Mucosa of rectum (tissue), 2 donors: ENCODE results near the gene DCLK1.
"Not testable (repeated sequence)": the region's sequence is repeated elsewhere in the genome, so short reads cannot be mapped to it uniquely, and the experiment has no call there.

ENCODE experiments used
- H3K27ac ChIP-seq, 2 donors: one replicate each; pipeline ENCODE4 v1.7.0; 2013; ENCODE audit warnings: inconsistent platforms in 2 of 2, low read depth in 2 of 2, low read length in 2 of 2
- H3K27me3 ChIP-seq, 2 donors: one replicate each; pipeline ENCODE4 v1.7.0; 2013; ENCODE audit warnings: low read length in 2 of 2; ENCODE audit not compliant: control insufficient read depth in 2 of 2, insufficient read depth in 2 of 2
- H3K36me3 ChIP-seq, 2 donors: one replicate each; pipeline ENCODE4 v1.7.0; 2013; ENCODE audit warnings: low read length in 2 of 2; ENCODE audit not compliant: control insufficient read depth in 2 of 2, insufficient read depth in 2 of 2
- H3K4me1 ChIP-seq, 2 donors: one replicate each; pipeline ENCODE4 v1.7.0; 2013; ENCODE audit warnings: low read length in 2 of 2, mild to moderate bottlenecking in 1 of 2; ENCODE audit not compliant: control insufficient read depth in 2 of 2, insufficient read depth in 2 of 2
- H3K4me3 ChIP-seq, 2 donors: one replicate each; pipeline ENCODE4 v1.7.0; 2013; ENCODE audit warnings: low read length in 2 of 2
- H3K9ac ChIP-seq, 2 donors: one replicate each; pipeline ENCODE4 v1.7.0; 2013; ENCODE audit warnings: low read length in 2 of 2, low read depth in 1 of 2, mild to moderate bottlenecking in 1 of 2
- H3K9me3 ChIP-seq, 2 donors: one replicate each; pipeline ENCODE4 v1.7.0; 2013; ENCODE audit warnings: low read length in 2 of 2; ENCODE audit not compliant: control insufficient read depth in 2 of 2
- donor health status: healthy.
- donor health status: Normal muscosa, but diverticular disease.

Gene DCLK1

GRCh38 chr13:35995136-35995535, 136.0 kb downstream of the DCLK1 start:
- Histone ChIP-seq H3K36me3 (no peaks in the 10 kb centered on the region), H3K4me1 (no peaks in the 10 kb centered on the region), H3K4me3 (no peak overlapping the region), H3K9me3 (no peaks in the 10 kb centered on the region), H3K27ac (no peak overlapping the region), H3K27me3 (no peaks in the 10 kb centered on the region), H3K9ac (no peak overlapping the region)

DNA sequence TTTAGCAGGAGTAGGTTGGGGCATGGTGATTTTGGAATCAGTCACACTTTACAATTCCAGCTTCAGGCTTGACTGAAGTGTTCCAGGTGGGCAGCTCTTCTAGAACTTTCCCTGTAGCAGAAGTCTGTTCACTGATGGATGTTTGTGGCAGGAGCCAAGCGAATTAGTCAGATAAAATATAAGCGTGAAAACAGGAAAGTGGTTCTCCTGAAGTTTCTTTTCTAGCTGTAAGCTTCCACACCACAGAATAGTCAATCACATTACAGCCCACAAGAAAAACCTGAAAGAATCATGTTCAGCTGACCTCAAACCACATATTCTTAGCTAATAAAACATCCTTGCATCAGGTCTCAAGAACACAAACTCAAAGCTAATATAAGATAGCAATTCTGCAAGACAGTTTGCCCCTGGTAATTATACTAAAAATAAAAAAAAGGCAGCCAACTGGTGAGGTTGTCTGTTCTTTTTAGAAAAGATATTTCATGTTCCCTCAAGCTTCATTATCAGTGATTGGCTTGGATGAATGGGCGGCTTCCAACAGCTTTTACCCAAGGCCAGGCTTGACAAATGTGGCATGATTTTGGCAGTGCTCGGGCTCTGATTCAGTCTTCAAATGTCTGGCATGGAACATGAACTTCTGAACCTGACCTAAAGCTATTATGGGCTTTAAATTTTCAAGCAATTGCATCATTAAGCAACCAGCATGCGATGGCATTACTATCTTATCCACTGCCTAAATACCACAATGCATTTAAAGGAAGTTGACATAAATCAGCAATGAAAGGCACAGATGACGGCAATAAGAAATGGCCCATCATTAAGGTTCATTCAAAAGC, 136.8 kb downstream of the DCLK1 start:
- H3K9ac ChIP-seq: no peak overlapping the region
- H3K27me3 ChIP-seq: no peaks in the 10 kb centered on the region
- no peaks in the 10 kb centered on the region for H3K4me1 ChIP-seq
- H3K9me3 ChIP-seq: no peaks in the 10 kb centered on the region
- no peak overlapping the region for H3K27ac ChIP-seq
- H3K4me3 ChIP-seq: no peak overlapping the region
- no peaks in the 10 kb centered on the region for H3K36me3 ChIP-seq

GRCh38 chr13:35993686-35994085, 137.5 kb downstream of the DCLK1 start:
- no peak overlapping the region for H3K4me3 ChIP-seq
- H3K9me3 ChIP-seq: no peaks in the 10 kb centered on the region
- H3K9ac ChIP-seq: no peak overlapping the region
- H3K27me3 ChIP-seq: no peaks in the 10 kb centered on the region
- no peaks in the 10 kb centered on the region for H3K36me3 ChIP-seq
- no peaks in the 10 kb centered on the region for H3K4me1 ChIP-seq
- H3K27ac ChIP-seq: no peak overlapping the region

- Histone ChIP-seq H3K27ac (no peak overlapping the region), H3K9ac (no peak overlapping the region)
Measured at GRCh38 chr13:35992964-35993363, 138.2 kb downstream of the DCLK1 start.

DNA sequence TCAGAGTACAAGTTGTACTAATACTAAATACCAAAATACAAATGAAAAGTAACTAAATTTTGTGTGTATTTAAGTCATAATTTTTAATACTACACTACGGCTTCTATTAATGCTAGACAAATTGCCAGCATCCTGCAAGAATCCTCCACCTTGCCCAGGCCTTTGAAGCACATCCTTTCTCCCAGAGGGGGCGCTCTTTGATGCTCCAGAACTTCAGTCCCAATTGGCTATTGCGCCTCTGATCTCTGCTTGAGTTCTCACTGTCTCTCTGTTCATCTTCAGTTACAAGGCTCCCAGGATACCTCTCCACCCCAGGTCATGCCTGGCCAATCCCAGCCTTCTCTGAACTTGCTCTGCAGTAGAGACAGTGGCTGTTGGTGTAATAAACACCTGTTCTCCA, 141.0 kb downstream of the DCLK1 start:
- Histone ChIP-seq H3K9me3 (no peaks in the 10 kb centered on the region), H3K27me3 (no peaks in the 10 kb centered on the region), H3K9ac (no peak overlapping the region), H3K4me1 (no peaks in the 10 kb centered on the region), H3K4me3 (no peak overlapping the region), H3K27ac (no peak overlapping the region), H3K36me3 (no peaks in the 10 kb centered on the region)

More at GRCh38 chr13:35992964-35993363, 138.2 kb downstream of the DCLK1 start:
- Histone ChIP-seq H3K4me1 (no peaks in the 10 kb centered on the region), H3K9me3 (no peaks in the 10 kb centered on the region), H3K4me3 (no peak overlapping the region), H3K27me3 (no peaks in the 10 kb centered on the region), H3K36me3 (no peaks in the 10 kb centered on the region)

DNA sequence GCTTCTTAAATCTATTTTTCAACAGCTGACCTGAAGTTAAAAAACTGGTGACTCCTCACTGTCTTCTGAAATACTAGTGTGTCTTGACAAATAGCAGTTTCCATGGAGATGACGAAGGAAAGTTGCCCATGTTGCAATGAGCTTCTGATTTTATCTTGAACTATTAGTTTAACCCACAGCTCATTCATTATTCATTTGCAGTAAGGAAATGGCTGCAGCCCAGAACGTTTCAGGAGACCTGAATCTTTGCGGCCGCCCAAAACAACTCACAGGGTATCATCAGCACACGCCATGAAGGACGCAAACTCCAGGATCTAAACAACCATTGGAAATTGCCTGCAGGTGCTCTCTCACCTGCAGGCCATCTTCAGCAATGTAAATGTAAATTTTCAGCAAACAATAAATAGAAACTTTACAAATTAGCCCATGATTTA, 142.5 kb downstream of the DCLK1 start:
- no peak overlapping the region for H3K27ac ChIP-seq

DNA sequence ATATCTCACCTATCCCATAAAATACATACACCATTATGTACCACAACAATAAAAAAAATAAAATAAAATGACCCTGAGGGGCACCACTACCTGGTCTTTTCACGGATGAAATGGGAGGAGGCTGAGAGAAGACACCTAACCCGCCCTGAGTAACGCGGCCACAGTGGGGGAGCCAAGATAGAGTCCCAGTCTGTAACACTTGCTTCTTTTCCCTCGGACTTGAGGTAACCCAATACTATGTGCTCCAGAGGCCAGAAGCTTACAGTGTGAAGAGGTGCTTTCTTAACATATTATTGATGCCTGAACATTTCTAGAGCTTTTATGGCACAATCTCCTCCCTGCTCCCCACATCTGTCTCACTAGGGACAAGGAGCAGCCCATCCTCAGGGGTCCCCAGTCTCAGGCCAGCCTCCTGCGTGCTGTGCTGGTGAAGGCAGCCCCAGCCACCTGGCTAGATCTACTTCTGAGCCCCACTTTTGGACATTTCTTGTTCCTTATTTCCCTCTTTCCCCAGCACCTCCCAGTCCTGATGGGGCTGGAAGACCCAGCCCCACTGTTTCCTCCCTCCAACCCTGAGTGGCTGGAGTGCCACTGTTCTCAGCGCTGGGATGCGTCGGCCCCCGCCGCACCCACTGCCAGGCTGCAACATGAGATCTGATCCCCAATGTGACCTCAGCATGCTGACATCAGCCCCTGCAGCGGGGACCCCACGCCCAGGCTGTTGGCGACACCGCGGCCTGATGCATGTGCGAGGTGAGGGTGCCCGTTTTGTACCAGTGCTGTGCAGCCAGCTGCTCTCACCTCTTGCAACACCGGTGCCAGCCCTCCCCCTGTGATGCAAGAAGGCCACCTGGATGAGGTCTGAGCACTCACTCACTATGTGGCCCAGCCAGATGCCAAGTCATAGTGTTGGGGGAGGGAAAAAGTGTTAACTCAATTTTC, 143.3 kb downstream of the DCLK1 start:
- H3K4me1 ChIP-seq: no peaks in the 10 kb centered on the region
- no peak overlapping the region for H3K27ac ChIP-seq
- H3K9me3 ChIP-seq: no peaks in the 10 kb centered on the region
- no peaks in the 10 kb centered on the region for H3K36me3 ChIP-seq
- no peak overlapping the region for H3K4me3 ChIP-seq
- no peaks in the 10 kb centered on the region for H3K27me3 ChIP-seq
- no peak overlapping the region for H3K9ac ChIP-seq

More for the DNA sequence above, 142.5 kb downstream of the DCLK1 start:
- Histone ChIP-seq H3K4me3 (no peak overlapping the region), H3K4me1 (no peaks in the 10 kb centered on the region), H3K36me3 (no peaks in the 10 kb centered on the region), H3K9me3 (no peaks in the 10 kb centered on the region), H3K27me3 (no peaks in the 10 kb centered on the region), H3K9ac (no peak overlapping the region)

DNA sequence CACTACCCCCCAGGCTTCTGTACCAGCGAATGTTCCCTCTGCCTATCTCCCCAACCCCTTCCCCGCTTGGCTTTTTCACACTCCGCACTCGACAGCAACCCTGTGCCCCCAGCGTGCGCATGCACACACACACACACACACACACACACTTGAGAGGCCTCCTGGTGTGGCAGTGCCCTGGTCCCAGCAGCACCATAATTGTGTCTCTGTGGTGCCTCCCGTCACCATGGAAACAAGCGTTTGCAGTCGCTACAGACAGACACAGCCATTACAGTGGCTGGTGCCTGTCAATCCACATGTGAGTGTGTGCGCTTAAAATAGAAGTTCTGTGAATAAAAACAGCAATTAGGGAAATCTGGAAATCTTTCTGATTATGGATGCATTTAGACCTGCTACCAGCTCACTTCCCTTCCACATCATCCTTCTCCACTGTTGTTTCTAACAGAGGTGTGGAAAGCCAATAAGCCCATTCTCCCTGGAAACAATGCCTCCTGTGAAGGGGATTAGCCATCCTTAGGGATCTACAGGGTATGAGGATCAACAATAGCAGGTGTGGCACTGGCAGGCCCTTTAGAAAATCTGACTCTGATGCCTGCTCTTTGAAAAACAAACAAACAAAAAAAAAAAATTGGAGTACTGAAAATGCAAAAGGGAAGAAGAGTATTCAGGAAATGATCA, 146.3 kb downstream of the DCLK1 start:
- H3K27ac ChIP-seq: no peak overlapping the region
- no peaks in the 10 kb centered on the region for H3K9me3 ChIP-seq
- no peak overlapping the region for H3K9ac ChIP-seq
- H3K4me3 ChIP-seq: no peak overlapping the region
- H3K4me1 ChIP-seq: no peaks in the 10 kb centered on the region
- H3K27me3 ChIP-seq: no peaks in the 10 kb centered on the region
- H3K36me3 ChIP-seq: no peaks in the 10 kb centered on the region

DNA sequence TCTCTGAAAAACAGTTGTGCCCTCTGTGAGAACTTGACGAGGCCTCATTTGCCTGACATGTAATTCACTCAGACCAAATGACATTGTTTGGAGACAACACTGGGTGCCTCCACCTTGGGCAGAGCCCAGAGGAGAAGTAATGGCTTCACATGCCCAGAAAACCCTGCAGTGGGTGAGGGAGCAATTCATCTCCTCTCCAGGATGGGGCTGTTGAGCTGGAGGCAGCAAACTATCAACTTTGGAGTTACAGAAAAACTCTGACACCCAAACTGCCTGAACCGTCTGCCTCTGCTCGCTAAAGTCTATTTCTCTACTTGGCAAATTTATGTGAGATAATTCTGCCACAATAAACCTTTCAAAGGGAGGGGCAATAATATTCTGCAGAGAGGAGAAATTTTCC, 146.9 kb downstream of the DCLK1 start:
- H3K9me3 ChIP-seq: no peaks in the 10 kb centered on the region
- no peaks in the 10 kb centered on the region for H3K4me1 ChIP-seq
- no peak overlapping the region for H3K9ac ChIP-seq
- no peaks in the 10 kb centered on the region for H3K27me3 ChIP-seq
- no peaks in the 10 kb centered on the region for H3K36me3 ChIP-seq
- H3K27ac ChIP-seq: no peak overlapping the region
- no peak overlapping the region for H3K4me3 ChIP-seq

GRCh38 chr13:35983703-35984102, 147.5 kb downstream of the DCLK1 start:
- H3K4me1 ChIP-seq, H3K4me3 ChIP-seq, H3K27ac ChIP-seq: not testable (repeated sequence)

More at GRCh38 chr13:35983703-35984102, 147.5 kb downstream of the DCLK1 start:
- not testable (repeated sequence) for H3K27me3 ChIP-seq, H3K9me3 ChIP-seq, H3K36me3 ChIP-seq, H3K9ac ChIP-seq
